T-helper 2 cell treated with Interferon-gamma antibody and Interleukin-4, amounts not matched to agents 100 ng/mL and 5 ng/mL, for 36 hours (primary cell): ENCODE results near the gene RAB11B. TPM values are rescaled to one million over a fixed set of nuclear protein-coding genes. Genes with fewer than 3 reads are reported as not detected.
"Not testable (repeated sequence)": the region's sequence is repeated elsewhere in the genome, so short reads cannot be mapped to it uniquely, and the experiment has no call there.

Experiments used
- intact Hi-C: fragments of 100-400 bp; cut with micrococcal nuclease; formaldehyde crosslinking; loops from one replicate; pipeline ENCODE4 v1.15.1; 2023
- total RNA-seq: library from RNA; stranded (reverse); gene quantifications from 2 replicates; pipeline ENCODE4 v1.2.3, GENCODE V29; 2022

RAB11B gene
- 98.3 and 99.9 TPM in 2 replicates for total RNA-seq

- intact Hi-C loops: loop anchor here (1.0 to 10.0 kb wide), 8 partner anchors 23 to 465 kb away; partner anchors contain the start of genes ANGPTL4, CTXN1, HNRNPM and KANK3
Observed at GRCh38 chr19:8389891-8390616, at the start of gene RAB11B. RAB11B (plus strand) TSS chr19:8390360; CDS start chr19:8390417, 57 bp downstream.

GRCh38 chr19:8341504-8341903 is 48.7 kb upstream of the RAB11B start:
- intact Hi-C loops: not testable (repeated sequence)

GRCh38 chr19:8342316-8342683 is 47.9 kb upstream of the RAB11B start:
- intact Hi-C loops: no loop called here

DNA sequence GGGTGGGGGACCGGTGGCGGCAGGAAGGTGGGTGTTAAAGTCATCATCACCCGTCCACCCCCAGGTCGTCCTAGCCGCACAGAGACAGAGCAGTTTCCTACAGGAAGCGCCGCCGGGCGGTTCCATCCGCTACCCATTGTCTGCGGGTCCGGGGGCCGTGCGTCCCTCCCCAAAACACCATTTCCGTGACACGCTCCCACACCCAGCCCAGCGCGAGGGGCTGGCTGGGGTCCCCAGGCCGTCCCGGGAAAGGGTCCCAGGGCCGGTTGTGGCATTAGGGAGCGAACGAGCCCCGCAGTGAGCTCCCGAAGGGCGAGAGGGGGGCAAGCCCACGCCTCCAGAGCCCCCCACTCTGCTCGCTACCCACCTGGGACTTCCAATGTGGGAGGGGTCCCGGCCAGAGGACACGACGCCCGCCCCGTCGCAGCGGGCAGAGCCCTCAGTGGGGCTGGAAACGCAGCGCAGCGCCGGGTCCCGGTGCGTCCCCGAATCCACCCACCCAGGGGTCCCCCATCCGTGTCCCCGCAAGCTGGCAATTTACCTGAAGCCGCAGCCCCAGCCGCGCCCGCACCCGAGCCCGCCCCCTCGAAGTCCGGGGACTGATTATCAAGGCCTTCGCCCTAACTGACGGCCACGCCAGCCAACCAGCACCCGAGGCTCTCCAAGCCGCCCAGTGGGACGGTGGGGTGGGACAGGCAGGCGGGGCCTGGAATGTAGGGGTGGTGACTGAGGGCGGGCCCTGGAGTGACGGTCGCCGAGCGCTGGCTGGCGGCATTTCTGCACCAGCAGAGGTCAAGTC is 47.3 kb upstream of the RAB11B start, which contains the start of gene KANK3:
Gene KANK3 (minus strand): TSS at position 579 of the 799 bp plus-strand sequence. CDS start 5,434 bp downstream, outside the sequence.
- intact Hi-C loops: loop anchor here (1.0 kb wide), 1 partner anchor 47 kb away; the partner anchor contains the start of gene RAB11B

DNA sequence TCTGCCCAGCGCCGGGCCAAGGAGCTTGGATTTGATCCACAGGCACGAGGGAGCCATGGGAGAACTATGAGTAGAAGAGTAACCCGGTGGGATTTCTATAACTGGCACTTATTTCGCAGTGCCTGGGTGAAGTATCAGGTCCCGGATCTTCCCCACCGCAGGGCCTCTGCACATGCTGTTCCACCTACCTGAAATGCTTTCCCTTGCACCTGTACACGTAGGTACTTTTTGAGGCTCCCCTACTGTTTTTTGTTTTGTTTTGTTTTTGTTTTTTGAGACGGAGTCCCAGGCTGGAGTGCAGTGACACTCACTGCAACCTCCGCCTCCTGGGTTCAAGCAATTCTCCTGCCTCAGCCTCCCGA is 46.7 kb upstream of the RAB11B start:
- intact Hi-C loops: loop anchor here (1.0 kb wide), 1 partner anchor 47 kb away; the partner anchor contains the start of gene RAB11B

DNA sequence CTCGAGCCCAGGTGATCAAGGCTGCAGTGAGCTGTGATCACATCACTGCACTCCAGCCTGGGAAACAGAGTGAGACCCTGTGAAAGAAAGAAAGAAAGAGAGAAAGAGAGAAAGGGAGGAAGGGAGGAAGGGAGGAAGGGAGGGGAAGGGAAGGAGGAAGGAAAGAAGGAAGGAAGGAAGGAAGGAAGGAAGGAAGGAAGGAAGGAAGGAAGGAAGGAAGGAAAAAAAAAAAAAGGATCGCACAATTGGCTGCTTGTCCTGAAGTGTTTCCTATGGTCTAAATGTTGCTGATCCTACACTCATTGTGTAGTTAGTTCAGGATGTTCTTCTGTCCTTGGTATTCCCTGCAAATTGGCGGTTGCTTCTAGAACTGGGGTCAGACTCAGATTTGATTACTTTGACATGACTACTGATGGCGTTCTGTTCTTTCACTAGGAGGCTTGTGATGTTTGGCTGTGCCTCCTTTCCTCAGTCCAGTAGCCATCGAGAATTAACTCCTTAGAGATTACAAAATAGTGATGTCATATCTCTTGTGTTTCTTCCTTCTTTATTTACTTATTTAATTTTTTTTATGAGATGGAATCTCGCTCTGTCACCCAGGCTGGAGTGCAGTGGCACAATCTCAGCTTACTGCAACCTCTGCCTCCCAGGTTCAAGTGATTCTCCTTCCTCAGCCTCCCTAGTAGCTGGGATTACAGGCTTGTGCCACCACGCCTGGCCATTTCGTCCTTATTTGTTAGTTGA is 40.4 kb upstream of the RAB11B start:
- intact Hi-C loops: loop anchor here (5.0 kb wide), 1 partner anchor 228 kb away; the partner anchor contains the start of gene MYO1F

DNA sequence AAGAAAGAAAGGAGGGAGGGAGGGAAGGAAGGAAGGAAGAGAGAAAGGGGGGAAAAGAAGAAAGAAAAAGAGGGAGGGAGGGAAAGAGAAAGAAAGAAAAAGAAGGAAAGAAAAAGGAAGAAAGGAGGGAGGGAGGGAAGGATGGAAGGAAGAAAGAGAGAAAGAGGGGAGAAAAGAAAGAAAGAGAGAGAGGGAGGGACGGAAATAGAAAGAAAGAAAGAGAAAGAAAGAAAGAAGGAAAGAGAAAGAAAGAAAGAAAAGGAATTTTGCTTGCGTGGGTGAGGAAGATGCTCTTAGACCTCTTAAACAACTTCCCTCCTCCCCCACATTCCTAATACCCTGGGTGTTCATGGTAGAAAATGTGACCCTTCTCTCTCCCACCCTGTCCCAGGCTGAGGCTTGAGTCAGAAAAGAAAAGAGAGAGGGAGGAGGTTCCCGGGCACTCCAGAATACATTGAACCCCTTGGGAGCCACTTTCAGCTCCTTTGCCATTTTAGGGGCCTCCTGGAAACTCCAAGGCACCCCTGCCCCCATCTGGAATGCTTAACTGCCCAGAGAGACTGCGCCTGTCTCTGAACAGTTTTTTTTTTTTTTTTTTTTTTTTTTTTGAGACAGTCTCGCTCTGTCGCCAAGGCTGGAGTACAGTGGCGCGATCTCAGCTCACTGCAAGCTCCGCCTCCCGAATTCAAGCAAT is 37.9 kb upstream of the RAB11B start:
- intact Hi-C loops: loop anchor here (5.0 kb wide), 1 partner anchor 225 kb away; the partner anchor contains the start of gene MYO1F

GRCh38 chr19:8352845-8353244 is 37.3 kb upstream of the RAB11B start:
- intact Hi-C loops: loop anchor here (5.0 kb wide), 1 partner anchor 224 kb away; the partner anchor contains the start of gene MYO1F

GRCh38 chr19:8355631-8356402 is 34.3 kb upstream of the RAB11B start:
- intact Hi-C loops: no loop called here

GRCh38 chr19:8357007-8357521 is 33.1 kb upstream of the RAB11B start:
- intact Hi-C loops: no loop called here

DNA sequence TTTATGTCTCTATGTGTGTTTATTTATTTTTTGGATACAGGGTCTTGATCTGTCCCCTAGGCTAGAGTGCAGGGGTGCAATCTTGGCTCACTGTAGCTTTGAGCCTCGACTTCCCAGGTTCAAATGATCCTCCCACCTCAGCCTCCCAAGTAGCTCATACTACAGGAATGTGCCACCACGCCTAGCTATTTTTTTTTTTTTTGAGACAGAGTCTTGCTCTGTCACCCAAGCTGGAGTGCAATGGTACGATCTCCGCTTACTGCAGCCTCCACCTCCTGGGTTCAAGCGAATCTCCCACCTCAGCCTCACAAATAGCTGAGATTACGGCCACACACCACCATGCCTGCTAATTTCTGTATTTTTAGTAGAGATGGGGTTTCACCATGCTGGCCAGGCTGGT is 31.2 kb upstream of the RAB11B start:
- intact Hi-C loops: no loop called here

DNA sequence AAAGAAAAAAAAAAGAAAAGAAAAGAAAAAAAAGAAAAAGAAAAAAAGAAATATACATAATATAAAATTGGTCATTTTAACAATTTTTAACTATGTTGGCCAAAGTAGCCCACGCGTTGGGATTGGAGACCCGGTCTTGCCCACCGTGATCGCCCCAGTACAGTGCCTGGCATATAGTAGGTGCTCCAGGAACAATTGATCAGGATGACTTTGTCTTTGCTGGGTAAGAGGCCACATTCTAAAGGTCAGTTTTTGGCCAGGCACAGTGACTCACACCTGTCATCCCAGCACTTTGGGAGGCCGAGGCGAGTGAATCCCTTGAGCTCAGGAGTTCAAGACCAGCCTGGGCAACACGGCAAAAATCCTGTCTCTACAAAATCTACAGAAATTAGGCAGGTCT is 30.0 kb upstream of the RAB11B start:
- intact Hi-C loops: no loop called here

DNA sequence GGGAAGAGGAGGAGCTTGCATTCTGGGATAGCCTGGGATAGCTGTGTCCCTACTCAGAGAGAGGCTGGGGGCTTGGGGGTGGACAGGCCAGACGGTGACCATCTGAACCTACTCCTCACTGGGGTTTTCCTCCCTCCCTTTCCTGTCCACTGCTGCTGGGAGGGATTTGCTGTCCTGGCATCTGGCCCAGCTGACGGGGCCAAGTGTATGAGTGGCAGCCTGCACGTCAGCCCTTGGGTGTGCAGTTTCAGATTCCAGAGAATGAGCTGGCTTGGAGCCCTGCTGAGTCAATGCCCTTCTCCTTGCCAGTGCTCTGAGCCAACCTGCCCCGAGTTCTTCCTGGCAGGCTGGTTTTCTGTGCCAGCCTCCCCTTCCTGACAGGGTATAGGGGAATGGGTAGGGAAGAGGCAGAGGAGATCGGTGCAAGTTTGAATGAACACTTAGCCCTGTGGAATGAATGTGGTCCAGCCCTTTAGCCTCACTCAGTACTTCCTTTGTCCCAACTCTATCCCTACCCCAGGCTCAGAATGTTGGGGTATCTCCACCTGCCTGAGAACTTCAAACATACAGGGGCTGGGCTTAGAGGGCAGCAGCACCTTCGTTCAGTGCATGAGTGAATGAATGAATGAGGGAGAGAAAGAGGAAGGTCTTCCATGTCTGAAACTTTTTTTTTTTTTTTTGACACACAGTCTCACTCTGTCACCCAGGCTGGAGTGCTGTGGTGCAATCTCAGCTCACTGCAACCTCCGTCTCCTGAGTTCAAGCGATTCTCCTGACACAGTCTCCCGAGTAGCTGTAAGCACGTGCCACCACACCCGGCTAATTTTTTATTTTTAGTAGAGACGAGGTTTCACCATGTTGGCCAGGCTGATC is 28.0 kb upstream of the RAB11B start:
- intact Hi-C loops: no loop called here

- intact Hi-C loops: loop anchor here (1.0 kb wide), 2 partner anchors 26 to 49 kb away; partner anchors contain the start of genes MARCHF2 and RAB11B
Observed at GRCh38 chr19:8363803-8364771, 26.1 kb upstream of the RAB11B start, which contains the start of gene ANGPTL4. ANGPTL4 (plus strand) TSS chr19:8364155; CDS start chr19:8364322, 167 bp downstream.

DNA sequence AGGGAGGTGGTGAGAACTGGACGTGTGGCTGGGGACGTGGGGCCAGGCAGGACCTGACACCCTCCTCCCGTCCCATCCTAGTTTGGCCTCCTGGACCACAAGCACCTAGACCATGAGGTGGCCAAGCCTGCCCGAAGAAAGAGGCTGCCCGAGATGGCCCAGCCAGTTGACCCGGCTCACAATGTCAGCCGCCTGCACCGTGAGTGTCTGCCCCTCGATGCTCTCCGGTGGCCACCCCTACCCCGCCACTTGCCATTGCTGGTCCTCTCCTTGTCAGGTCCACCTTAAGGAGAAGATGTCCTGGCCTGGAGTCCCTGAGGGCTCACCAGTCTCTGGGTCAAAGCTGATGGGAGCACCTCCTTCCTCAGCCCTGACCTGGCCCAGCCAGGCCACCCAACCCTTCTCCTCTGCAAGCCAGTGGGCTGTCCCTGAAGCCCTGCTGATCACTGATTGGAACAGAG is 24.0 kb upstream of the RAB11B start:
- intact Hi-C loops: no loop called here

DNA sequence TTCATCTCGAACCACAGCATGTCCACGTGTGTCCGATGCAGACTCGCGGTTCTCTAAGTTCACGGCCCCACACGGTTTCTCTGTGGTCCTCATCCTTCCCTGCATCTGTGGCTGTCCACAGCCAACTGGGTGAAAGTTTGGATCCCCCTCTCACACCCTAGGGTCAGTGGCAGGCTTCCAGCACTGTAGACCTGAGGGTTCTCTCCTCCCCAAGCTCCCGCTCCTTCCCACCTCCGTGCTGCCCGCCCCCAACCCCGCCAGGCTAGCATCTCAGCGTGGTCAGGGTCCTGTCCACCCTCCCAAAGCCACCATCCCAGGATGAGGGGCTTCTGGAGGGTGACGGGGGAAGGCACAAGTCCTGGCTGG is 23.2 kb upstream of the RAB11B start:
- intact Hi-C loops: no loop called here

DNA sequence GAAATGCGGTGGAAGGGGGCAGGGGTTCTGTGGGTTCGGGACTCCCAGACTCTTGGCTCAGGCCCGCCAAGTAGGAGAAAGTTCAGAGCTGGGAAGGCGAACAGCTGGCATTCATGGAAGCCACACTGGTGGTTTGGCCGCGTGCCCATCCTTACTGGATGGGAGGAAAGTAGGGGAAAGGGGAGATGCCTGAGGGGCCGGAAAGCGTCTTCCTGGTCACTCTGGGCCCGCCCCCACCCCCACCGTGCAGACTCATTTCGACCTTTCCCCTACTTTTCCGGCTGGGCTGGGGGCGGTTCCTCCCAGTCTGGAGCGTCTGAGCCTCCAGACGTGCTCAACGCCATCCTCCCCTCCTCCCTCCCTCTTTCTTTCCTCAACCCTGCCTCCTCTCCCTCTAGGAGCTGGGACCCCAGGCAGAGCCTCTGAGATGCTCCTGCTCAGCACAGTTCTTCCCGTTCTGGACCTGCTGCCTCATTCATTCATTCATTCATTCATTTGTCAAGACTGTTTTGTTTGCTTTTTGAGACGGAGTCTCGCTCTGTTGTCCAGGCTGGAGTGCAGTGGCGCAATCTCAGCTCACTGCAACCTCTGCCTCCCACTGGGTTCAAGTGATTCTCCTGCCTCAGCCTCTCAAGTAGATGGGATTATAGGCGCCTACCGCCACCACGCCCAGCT is 22.7 kb upstream of the RAB11B start:
- intact Hi-C loops: no loop called here
